ENCODE results near the gene ADAMTSL3. TPM values are rescaled to one million over a fixed set of nuclear protein-coding genes. Genes with fewer than 3 reads are reported as not detected.
"Not testable (repeated sequence)": the region's sequence is repeated elsewhere in the genome, so short reads cannot be mapped to it uniquely, and the experiment has no call there.

The ADAMTSL3 gene
- total RNA-seq, 2 donors from 2014 or later = 0.79 to 3.4 TPM

GRCh38 chr15:84079325-84079884, 425.5 kb downstream of the ADAMTSL3 start:
- not testable (repeated sequence) for H3K27ac ChIP-seq (ENCODE audit: low read depth, low read length)

GRCh38 chr15:84079885-84080777, 426.2 kb downstream of the ADAMTSL3 start:
- no peak overlapping the region for H3K27ac Mint-ChIP-seq
- Histone ChIP-seq H3K4me3 (ENCODE audit: low read length) (peak overlapping the region; percentile 79), H3K4me1 (ENCODE audit: control insufficient read depth, insufficient read depth, low read length) (no peaks in the 10 kb centered on the region), H3K9me3 (ENCODE audit: control insufficient read depth, low read length) (no peaks in the 10 kb centered on the region), H3K27me3 (ENCODE audit: control insufficient read depth, insufficient read depth, low read length, poor library complexity, severe bottlenecking) (peaks cover 49% of the 10 kb centered on the region), H3K36me3 (ENCODE audit: control insufficient read depth, insufficient read depth, low read length) (no peaks in the 10 kb centered on the region), H3K9ac (ENCODE audit: extremely low read depth, low read length, poor library complexity, severe bottlenecking) (no peak overlapping the region), H3K27ac (ENCODE audit: low read depth, low read length) (no peak overlapping the region)
- TF ChIP-seq CTCF (conservative IDR thresholded peaks at IDR 0.05) = no peak
- H3K27me3 Mint-ChIP-seq (ENCODE audit: insufficient read depth) = peaks cover 76% of the 10 kb centered on the region
- 2% methylated on average over 18 to 65 of the region's 65 CpGs for whole genome bisulfite sequencing, 2 experiments (ENCODE audit: insufficient coverage in 1 of 2, insufficient read length in 1 of 2)
- peaks cover 12% of the 10 kb centered on the region for H3K4me1 Mint-ChIP-seq
- H3K4me3 Mint-ChIP-seq = peak overlapping the region; percentile 69
- H3K36me3 Mint-ChIP-seq (ENCODE audit: low read depth) = no peaks in the 10 kb centered on the region
- peak; percentile 85 for DNase-seq
- peaks cover 7% of the 10 kb centered on the region for H3K9me3 Mint-ChIP-seq

More at GRCh38 chr15:84079325-84079884, 425.5 kb downstream of the ADAMTSL3 start:
- not testable (repeated sequence) for H3K27ac Mint-ChIP-seq; H3K9me3 ChIP-seq (ENCODE audit: control insufficient read depth, low read length); H3K9me3 Mint-ChIP-seq; H3K36me3 Mint-ChIP-seq (ENCODE audit: low read depth); H3K4me1 ChIP-seq (ENCODE audit: control insufficient read depth, insufficient read depth, low read length); H3K36me3 ChIP-seq (ENCODE audit: control insufficient read depth, insufficient read depth, low read length); DNase-seq; H3K9ac ChIP-seq (ENCODE audit: extremely low read depth, low read length, poor library complexity, severe bottlenecking)
- WGBS, 2 experiments (ENCODE audit: insufficient coverage in 1 of 2, insufficient read length in 1 of 2) = 14 to 43% methylated on average over 1 to 15 of the region's 15 CpGs
- Mint-ChIP-seq H3K27me3 (ENCODE audit: insufficient read depth) (peaks cover 81% of the 10 kb centered on the region), H3K4me1 (peaks cover 12% of the 10 kb centered on the region), H3K4me3 (peak overlapping the region; percentile 69)
- H3K4me3 ChIP-seq (ENCODE audit: low read length) = peak overlapping the region; percentile 79
- H3K27me3 ChIP-seq (ENCODE audit: control insufficient read depth, insufficient read depth, low read length, poor library complexity, severe bottlenecking) = peaks cover 43% of the 10 kb centered on the region

GRCh38 chr15:84080778-84081084, 426.8 kb downstream of the ADAMTSL3 start:
- H3K4me3 ChIP-seq (ENCODE audit: low read length) = peak overlapping the region; percentile 79
- 25 to 41% methylated on average over 7 to 9 of the region's 9 CpGs for WGBS, 2 experiments (ENCODE audit: insufficient coverage in 1 of 2, insufficient read length in 1 of 2)

More at GRCh38 chr15:84080778-84081084, 426.8 kb downstream of the ADAMTSL3 start:
- H3K9me3 Mint-ChIP-seq; H3K9me3 ChIP-seq (ENCODE audit: control insufficient read depth, low read length); H3K36me3 ChIP-seq (ENCODE audit: control insufficient read depth, insufficient read depth, low read length); H3K36me3 Mint-ChIP-seq (ENCODE audit: low read depth); DNase-seq; H3K27ac ChIP-seq (ENCODE audit: low read depth, low read length); H3K4me1 ChIP-seq (ENCODE audit: control insufficient read depth, insufficient read depth, low read length); H3K27ac Mint-ChIP-seq; H3K9ac ChIP-seq (ENCODE audit: extremely low read depth, low read length, poor library complexity, severe bottlenecking): not testable (repeated sequence)
- Mint-ChIP-seq H3K4me3 (peak overlapping the region; percentile 69), H3K4me1 (peaks cover 12% of the 10 kb centered on the region), H3K27me3 (ENCODE audit: insufficient read depth) (peaks cover 71% of the 10 kb centered on the region)
- H3K27me3 ChIP-seq (ENCODE audit: control insufficient read depth, insufficient read depth, low read length, poor library complexity, severe bottlenecking) = peaks cover 49% of the 10 kb centered on the region
